Measurements from ENCODE around the gene ZNF76. TPM values are rescaled to one million over a fixed set of nuclear protein-coding genes. Genes with fewer than 3 reads are reported as not detected.
A peak's percentile ranks its signal among the peaks of the same experiment; 100 is the strongest.

The ZNF76 gene
- polyA plus RNA-seq, 1 of the 3 experiments (the other 2 are of a cell fraction): 19.7 TPM

GRCh38 chr6:35258858-35259193, 709 bp upstream of the ZNF76 start:
- Histone ChIP-seq H3F3A (replicated peaks; ENCODE audit: insufficient read depth) (peaks cover 14% of the 10 kb centered on the region), H3K27ac (ENCODE audit: low read depth in 2 of 2, low read length in 1 of 2) (peak overlapping the region; percentile 79 to 81), H3K4me3 (ENCODE audit: low read depth in 2 of 2, low read length in 1 of 2) (peak overlapping the region; percentile 80 to 95), H3K4me2 (peak overlapping the region; percentile 87), H3K9me3 (no peaks in the 10 kb centered on the region), H2AFZ (ENCODE audit: low read depth) (peak overlapping the region; percentile 81), H3K36me3 (replicated peaks in 1 of 2; ENCODE audit: control insufficient read depth in 1 of 2, insufficient read depth in 2 of 2, low read length in 1 of 2) (peaks cover 0 to 6% of the 10 kb centered on the region in 2 experiments), H3K79me2 (ENCODE audit: insufficient read depth) (peaks cover 57% of the 10 kb centered on the region), H3K4me1 (ENCODE audit: control insufficient read depth in 1 of 2, insufficient read depth in 2 of 2, low read depth in 1 of 2, low read length in 1 of 2) (peaks cover 13 to 14% of the 10 kb centered on the region in 2 experiments; a peak in 3 of 4 replicates), H3K9ac (peak overlapping the region; percentile 77), H3K9me2 (no peaks in the 10 kb centered on the region), H4K20me1 (ENCODE audit: insufficient read depth) (no peaks in the 10 kb centered on the region), H3K27me3 (ENCODE audit: insufficient read depth) (no peaks in the 10 kb centered on the region)
- ChIA-PET POLR2A (interaction anchor here (1.1 to 1.6 kb wide), 3 partner anchors 8 to 10 kb away, joined by 3 to 6 read pairs (median 4); no protein-coding TSS in a partner anchor), CTCF (interaction anchor here (0.8 to 5.9 kb wide), 6 partner anchors 12 to 161 kb away, joined by 3 to 54 read pairs (median 4); no protein-coding TSS in a partner anchor)
- WGBS (ENCODE audit: low lambda C conversion rate): 0% methylated on average over 11 of the region's 20 CpGs
- peak; percentile 73 for DNase-seq
- TF ChIP-seq GABPA (IDR thresholded peaks at IDR 0.05; ENCODE audit: low read depth) (no peak), FOXJ3 (CRISPR knock-in tag; IDR thresholded peaks at IDR 0.05) (no peak), CTCF (IDR thresholded peaks at IDR 0.05) (peak; percentile 31), USF1 (IDR thresholded peaks at IDR 0.05; ENCODE audit: borderline replicate concordance, low read depth) (no peak), USF2 (IDR thresholded peaks at IDR 0.05; ENCODE audit: borderline replicate concordance, low read depth, low read length) (no peak), SIN3A (IDR thresholded peaks at IDR 0.05; ENCODE audit: borderline replicate concordance, low read depth, low read length) (no peak)

GRCh38 chr6:35259948-35260590, 534 bp downstream of the ZNF76 start:
- H3K9ac ChIP-seq: peak overlapping the region; percentile 77
- peaks cover 0 to 6% of the 10 kb centered on the region in 2 experiments for H3K36me3 ChIP-seq (replicated peaks in 1 of 2; ENCODE audit: control insufficient read depth in 1 of 2, insufficient read depth in 2 of 2, low read length in 1 of 2)
- H3K4me2 ChIP-seq: peak overlapping the region; percentile 87
- peaks cover 14% of the 10 kb centered on the region for H3F3A ChIP-seq (replicated peaks; ENCODE audit: insufficient read depth)
- POLR2A ChIA-PET: interaction anchor here (0.7 to 1.6 kb wide), 4 partner anchors 7 to 468 kb away, joined by 3 to 6 read pairs (median 4); partner anchors contain the start of gene BLTP3A
- CTCF ChIA-PET: interaction anchor here (1.6 to 5.9 kb wide), 2 partner anchors 19 to 113 kb away, joined by 7 to 54 read pairs; no protein-coding TSS in a partner anchor
- H3K27me3 ChIP-seq (ENCODE audit: insufficient read depth): no peaks in the 10 kb centered on the region
- H3K79me2 ChIP-seq (ENCODE audit: insufficient read depth): peaks cover 48% of the 10 kb centered on the region
- peak overlapping the region; percentile 79 to 88 for H3K27ac ChIP-seq (ENCODE audit: low read depth in 2 of 2, low read length in 1 of 2)
- no peaks in the 10 kb centered on the region for H4K20me1 ChIP-seq (ENCODE audit: insufficient read depth)
- peak overlapping the region; percentile 50; the same call in 1 of the 2 replicates for H2AFZ ChIP-seq (ENCODE audit: low read depth)
- H3K4me3 ChIP-seq (ENCODE audit: low read depth in 2 of 2, low read length in 1 of 2): peak overlapping the region; percentile 80 to 95
- no peaks in the 10 kb centered on the region for H3K9me2 ChIP-seq
- H3K9me3 ChIP-seq: no peaks in the 10 kb centered on the region
- 13% methylated on average over 13 of the region's 23 CpGs for WGBS (ENCODE audit: low lambda C conversion rate)
- peak; percentile 91 for DNase-seq
- peaks cover 13 to 14% of the 10 kb centered on the region in 2 experiments; a peak in 3 of 4 replicates for H3K4me1 ChIP-seq (ENCODE audit: control insufficient read depth in 1 of 2, insufficient read depth in 2 of 2, low read depth in 1 of 2, low read length in 1 of 2)
- TF ChIP-seq EZH2phosphoT487 (IDR thresholded peaks at IDR 0.05; ENCODE audit: borderline replicate concordance, low read depth) (no peak), POLR2AphosphoS5 (IDR thresholded peaks at IDR 0.05; ENCODE audit: low read depth, low read length) (no peak), USF2 (IDR thresholded peaks at IDR 0.05; ENCODE audit: borderline replicate concordance, low read depth, low read length) (no peak), PBX3 (IDR thresholded peaks at IDR 0.05) (no peak), RCOR1 (IDR thresholded peaks at IDR 0.05; ENCODE audit: low read length) (no peak), RFX5 (IDR thresholded peaks at IDR 0.05; ENCODE audit: low read length) (no peak), JUND (IDR thresholded peaks at IDR 0.05) (no peak), MXI1 (IDR thresholded peaks at IDR 0.05; ENCODE audit: low read depth, low read length) (no peak), YY1 (IDR thresholded peaks at IDR 0.05; ENCODE audit: low read depth) (no peak), SIN3A (IDR thresholded peaks at IDR 0.05; ENCODE audit: borderline replicate concordance, low read depth, low read length) (no peak), CTCF (IDR thresholded peaks at IDR 0.05) (no peak), NRF1 (IDR thresholded peaks at IDR 0.05; ENCODE audit: low read depth, low read length) (no peak), RAD21 (IDR thresholded peaks at IDR 0.05; ENCODE audit: low read length) (no peak), TAF1 (IDR thresholded peaks at IDR 0.05; ENCODE audit: borderline replicate concordance, low read depth, low read length) (no peak)

Measured in SK-N-SH (cell line).